Subcutaneous adipose tissue (tissue), 4 donors: ENCODE results near the gene ZSCAN18. TPM values are rescaled to one million over a fixed set of nuclear protein-coding genes. Genes with fewer than 3 reads are reported as not detected.

Experiments used
- total RNA-seq, 4 donors: library from RNA; depleted of rRNA; stranded (reverse); fragments of >200 nt; gene quantifications; one replicate each; pipeline ENCODE4 v1.1.0, GENCODE V29; 2016
- TF ChIP-seq, protein P1 (sequence below): fragments of 450-650 bp; IDR thresholded peaks from one replicate; pipeline ENCODE4 v1.5.1; 2016; ENCODE audit warnings: low read depth, mild to moderate bottlenecking, control low read depth, antibody characterized with exemption, moderate library complexity

Gene ZSCAN18
- total RNA-seq = 10 to 100 TPM; 16.6 to 34.1 (median 23.3) TPM

DNA sequence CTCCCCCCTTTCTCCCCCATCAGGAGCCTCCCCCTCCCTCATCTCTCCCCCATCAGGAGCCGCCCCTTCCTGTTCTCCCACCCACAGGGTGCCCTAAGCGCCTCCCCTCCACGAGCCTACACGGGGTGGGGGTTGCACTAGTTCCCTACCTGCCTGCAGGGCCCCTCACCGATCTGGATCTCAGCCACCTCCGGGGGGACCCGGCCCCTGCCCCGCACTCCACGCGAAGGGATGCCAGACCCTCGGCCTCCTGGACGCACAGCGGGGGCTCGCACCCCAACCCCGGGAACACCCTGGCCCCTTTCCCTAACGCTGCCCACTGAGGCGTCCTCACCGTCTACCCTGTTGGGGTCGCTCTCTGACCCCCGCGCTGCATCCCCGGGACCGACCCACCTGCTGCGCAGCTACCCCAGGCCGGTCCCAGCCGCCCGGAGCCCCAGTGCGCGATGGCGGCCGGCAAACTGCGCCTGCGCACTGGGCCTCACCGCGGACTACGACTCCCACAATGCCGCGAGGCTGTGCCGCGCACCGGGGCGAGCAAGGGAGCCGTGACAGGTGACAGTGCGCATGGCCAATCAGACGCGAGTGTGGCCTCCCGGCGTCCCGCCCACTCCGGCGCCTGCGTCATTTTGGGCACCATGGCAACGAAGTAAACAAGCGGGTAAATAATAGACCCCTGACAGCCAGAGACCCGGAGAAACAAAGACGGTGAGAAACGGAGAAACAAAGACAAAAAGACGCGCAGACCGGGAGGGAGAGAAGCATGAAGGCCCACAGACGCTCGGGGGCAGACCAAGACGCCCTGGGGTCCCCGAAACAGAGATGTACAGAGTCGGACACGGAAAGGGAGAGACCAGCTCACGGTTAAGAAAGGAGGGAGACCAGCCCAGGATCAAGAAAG lies at the start of gene ZSCAN18:
Gene ZSCAN18 (minus strand): TSS at position 451 of the 901 bp plus-strand sequence. CDS start 7,964 bp downstream, outside the sequence.
- TF ChIP-seq, protein P1, sequence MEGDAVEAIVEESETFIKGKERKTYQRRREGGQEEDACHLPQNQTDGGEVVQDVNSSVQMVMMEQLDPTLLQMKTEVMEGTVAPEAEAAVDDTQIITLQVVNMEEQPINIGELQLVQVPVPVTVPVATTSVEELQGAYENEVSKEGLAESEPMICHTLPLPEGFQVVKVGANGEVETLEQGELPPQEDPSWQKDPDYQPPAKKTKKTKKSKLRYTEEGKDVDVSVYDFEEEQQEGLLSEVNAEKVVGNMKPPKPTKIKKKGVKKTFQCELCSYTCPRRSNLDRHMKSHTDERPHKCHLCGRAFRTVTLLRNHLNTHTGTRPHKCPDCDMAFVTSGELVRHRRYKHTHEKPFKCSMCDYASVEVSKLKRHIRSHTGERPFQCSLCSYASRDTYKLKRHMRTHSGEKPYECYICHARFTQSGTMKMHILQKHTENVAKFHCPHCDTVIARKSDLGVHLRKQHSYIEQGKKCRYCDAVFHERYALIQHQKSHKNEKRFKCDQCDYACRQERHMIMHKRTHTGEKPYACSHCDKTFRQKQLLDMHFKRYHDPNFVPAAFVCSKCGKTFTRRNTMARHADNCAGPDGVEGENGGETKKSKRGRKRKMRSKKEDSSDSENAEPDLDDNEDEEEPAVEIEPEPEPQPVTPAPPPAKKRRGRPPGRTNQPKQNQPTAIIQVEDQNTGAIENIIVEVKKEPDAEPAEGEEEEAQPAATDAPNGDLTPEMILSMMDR = no peak

GRCh38 chr19:58145849-58146248 lies 47.8 kb upstream of the ZSCAN18 start:
- TF ChIP-seq, protein P1 = no peak

DNA sequence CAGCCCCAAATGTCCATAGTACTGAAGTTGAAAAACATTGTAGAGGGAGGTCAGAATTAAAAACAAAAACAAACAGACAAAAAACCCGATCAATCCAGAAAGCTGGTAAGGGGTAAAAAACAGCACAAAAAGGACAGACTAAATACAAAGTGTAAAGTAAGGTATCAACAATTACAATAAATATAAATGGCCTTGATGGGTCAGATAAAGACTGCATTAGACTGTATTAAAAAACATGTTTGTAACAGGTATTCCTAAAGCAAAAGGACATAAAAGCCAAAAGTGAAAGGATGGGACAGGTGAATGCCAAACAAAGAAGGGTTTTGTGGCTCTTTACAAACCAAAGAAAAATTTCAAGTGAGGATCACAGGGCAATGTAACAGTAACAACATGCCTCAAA lies 36.2 kb upstream of the ZSCAN18 start:
- TF ChIP-seq, protein P1 = no peak

DNA sequence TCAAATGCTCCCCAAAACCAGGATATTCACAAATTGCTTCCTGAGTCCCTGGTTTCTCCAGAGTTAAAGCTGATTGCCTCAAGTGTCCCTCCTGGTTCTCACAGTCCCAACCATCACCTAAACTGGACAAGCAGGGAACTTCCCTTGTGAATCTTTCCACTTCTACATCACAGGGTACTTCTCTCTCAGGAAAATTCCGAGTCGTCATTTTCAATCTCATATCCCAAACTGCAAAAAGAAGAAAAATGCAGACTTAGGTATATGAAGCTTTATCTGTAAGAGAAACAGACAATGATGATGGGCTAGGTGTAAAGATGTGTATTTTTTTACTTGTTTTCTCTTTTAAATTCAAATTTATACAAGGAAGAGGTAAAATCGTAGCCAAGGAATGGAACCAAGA lies 31.3 kb upstream of the ZSCAN18 start:
- TF ChIP-seq, protein P1 = no peak

GRCh38 chr19:58128041-58128685 lies 30.1 kb upstream of the ZSCAN18 start:
- TF ChIP-seq, protein P1 = no peak

DNA sequence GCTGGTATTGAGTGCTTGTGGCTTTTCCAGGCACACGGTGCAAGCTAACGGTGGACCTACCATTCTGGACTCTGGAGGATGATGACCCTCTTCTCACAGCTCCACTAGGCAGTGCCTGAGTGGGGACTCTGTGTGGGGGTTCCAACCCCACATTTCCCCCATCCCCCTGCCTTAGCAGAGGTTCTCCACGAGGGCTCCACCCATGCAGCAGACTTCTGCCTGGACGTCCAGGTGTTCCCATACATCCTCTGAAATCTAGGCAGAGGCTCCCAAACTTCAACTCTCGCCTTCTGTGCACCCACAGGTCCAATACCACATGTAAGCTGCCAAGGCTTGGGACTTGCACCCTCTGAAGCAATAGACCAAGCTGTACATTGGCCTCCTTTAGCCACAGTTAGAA lies 25.3 kb upstream of the ZSCAN18 start:
- TF ChIP-seq, protein P1 = no peak
